Activated T-helper 17 cell treated with anti-CD3 and anti-CD28 coated beads, Interleukin-2, amount 50 U/mL, for 72 hours (primary cell): Measurements from ENCODE around the gene KIRREL3. TPM values are rescaled to one million over a fixed set of nuclear protein-coding genes. Genes with fewer than 3 reads are reported as not detected.
"Not testable (repeated sequence)": the region's sequence is repeated elsewhere in the genome, so short reads cannot be mapped to it uniquely, and the experiment has no call there.

Experiments used
- ATAC-seq: fragments of 150-1000 bp; cut with Tn5 transposase; replicated peaks from 2 replicates; pipeline ENCODE4 v1.10.0; 2021; ENCODE audit warnings: mild to moderate bottlenecking, moderate library complexity
- H3K27ac Mint-ChIP-seq: one replicate; pipeline ENCODE4 v1.8.0; 2022; ENCODE audit warnings: mixed read lengths
- H3K27me3 Mint-ChIP-seq: one replicate; pipeline ENCODE4 v1.8.0; 2022; ENCODE audit warnings: mixed read lengths
- H3K36me3 Mint-ChIP-seq: one replicate; pipeline ENCODE4 v1.8.0; 2022; ENCODE audit warnings: low read depth, mild to moderate bottlenecking, mixed read lengths
- H3K4me1 Mint-ChIP-seq: one replicate; pipeline ENCODE4 v1.8.0; 2022; ENCODE audit warnings: mixed read lengths
- H3K4me3 Mint-ChIP-seq: one replicate; pipeline ENCODE4 v1.8.0; 2022; ENCODE audit warnings: mild to moderate bottlenecking, mixed read lengths
- H3K9me3 Mint-ChIP-seq: one replicate; pipeline ENCODE4 v1.8.0; 2022; ENCODE audit warnings: mixed read lengths
- total RNA-seq, 2 donors: library from RNA; stranded (reverse); gene quantifications; one replicate each; pipeline ENCODE4 v1.2.3, GENCODE V29; 2022

KIRREL3 gene
- total RNA-seq, 2 donors from 2014 or later = not detected

- Mint-ChIP-seq H3K4me1 (no peaks in the 10 kb centered on the region), H3K36me3 (no peaks in the 10 kb centered on the region), H3K27me3 (no peaks in the 10 kb centered on the region), H3K4me3 (no peak overlapping the region), H3K27ac (no peak overlapping the region), H3K9me3 (no peaks in the 10 kb centered on the region)
- no peak for ATAC-seq
Measured at GRCh38 chr11:126405374-126405773, 595.2 kb downstream of the KIRREL3 start.

GRCh38 chr11:126404367-126404766, 596.2 kb downstream of the KIRREL3 start:
- no peaks in the 10 kb centered on the region for H3K9me3 Mint-ChIP-seq
- no peak overlapping the region for H3K4me3 Mint-ChIP-seq
- H3K36me3 Mint-ChIP-seq = no peaks in the 10 kb centered on the region
- H3K27ac Mint-ChIP-seq = no peak overlapping the region
- no peaks in the 10 kb centered on the region for H3K27me3 Mint-ChIP-seq
- H3K4me1 Mint-ChIP-seq = no peaks in the 10 kb centered on the region
- no peak for ATAC-seq

- ATAC-seq = peak; percentile 45
- H3K27me3 Mint-ChIP-seq = no peaks in the 10 kb centered on the region
- H3K9me3 Mint-ChIP-seq = no peaks in the 10 kb centered on the region
- H3K36me3 Mint-ChIP-seq = no peaks in the 10 kb centered on the region
- H3K27ac Mint-ChIP-seq = no peak overlapping the region
- no peak overlapping the region for H3K4me3 Mint-ChIP-seq
- no peaks in the 10 kb centered on the region for H3K4me1 Mint-ChIP-seq
Measured at GRCh38 chr11:126403658-126404057, 596.9 kb downstream of the KIRREL3 start.

- H3K9me3 Mint-ChIP-seq = no peaks in the 10 kb centered on the region
- no peak overlapping the region for H3K4me3 Mint-ChIP-seq
- H3K27ac Mint-ChIP-seq = no peak overlapping the region
- H3K4me1 Mint-ChIP-seq = no peaks in the 10 kb centered on the region
- H3K27me3 Mint-ChIP-seq = no peaks in the 10 kb centered on the region
- no peak for ATAC-seq
- no peaks in the 10 kb centered on the region for H3K36me3 Mint-ChIP-seq
Measured at GRCh38 chr11:126403022-126403581, 597.5 kb downstream of the KIRREL3 start.

- no peaks in the 10 kb centered on the region for H3K9me3 Mint-ChIP-seq
- H3K27ac Mint-ChIP-seq = no peak overlapping the region
- no peaks in the 10 kb centered on the region for H3K4me1 Mint-ChIP-seq
- H3K4me3 Mint-ChIP-seq = no peak overlapping the region
- H3K27me3 Mint-ChIP-seq = no peaks in the 10 kb centered on the region
- no peak for ATAC-seq
- H3K36me3 Mint-ChIP-seq = no peaks in the 10 kb centered on the region
Measured at GRCh38 chr11:126400479-126400878, 600.1 kb downstream of the KIRREL3 start.

GRCh38 chr11:126400019-126400418, 600.6 kb downstream of the KIRREL3 start:
- Mint-ChIP-seq H3K36me3 (no peaks in the 10 kb centered on the region), H3K27ac (no peak overlapping the region), H3K9me3 (no peaks in the 10 kb centered on the region), H3K4me3 (no peak overlapping the region), H3K4me1 (no peaks in the 10 kb centered on the region), H3K27me3 (no peaks in the 10 kb centered on the region)
- ATAC-seq = no peak

- Mint-ChIP-seq H3K27ac (no peak overlapping the region), H3K4me1 (no peaks in the 10 kb centered on the region)
- ATAC-seq = no peak
Measured at GRCh38 chr11:126398721-126399120, 601.8 kb downstream of the KIRREL3 start.

GRCh38 chr11:126398296-126398695, 602.3 kb downstream of the KIRREL3 start:
- no peaks in the 10 kb centered on the region for H3K27me3 Mint-ChIP-seq
- no peaks in the 10 kb centered on the region for H3K9me3 Mint-ChIP-seq
- no peaks in the 10 kb centered on the region for H3K36me3 Mint-ChIP-seq
- H3K4me3 Mint-ChIP-seq = no peak overlapping the region
- no peaks in the 10 kb centered on the region for H3K4me1 Mint-ChIP-seq
- no peak for ATAC-seq
- no peak overlapping the region for H3K27ac Mint-ChIP-seq

More at GRCh38 chr11:126398721-126399120, 601.8 kb downstream of the KIRREL3 start:
- no peak overlapping the region for H3K4me3 Mint-ChIP-seq
- H3K9me3 Mint-ChIP-seq = no peaks in the 10 kb centered on the region
- H3K27me3 Mint-ChIP-seq = no peaks in the 10 kb centered on the region
- H3K36me3 Mint-ChIP-seq = no peaks in the 10 kb centered on the region

GRCh38 chr11:126396965-126397364, 603.6 kb downstream of the KIRREL3 start:
- Mint-ChIP-seq H3K4me3 (no peak overlapping the region), H3K27ac (no peak overlapping the region), H3K36me3 (no peaks in the 10 kb centered on the region), H3K4me1 (no peaks in the 10 kb centered on the region), H3K9me3 (no peaks in the 10 kb centered on the region), H3K27me3 (no peaks in the 10 kb centered on the region)
- no peak for ATAC-seq

GRCh38 chr11:126396266-126396665, 604.3 kb downstream of the KIRREL3 start:
- not testable (repeated sequence) for H3K27me3 Mint-ChIP-seq, H3K36me3 Mint-ChIP-seq, H3K4me3 Mint-ChIP-seq, H3K27ac Mint-ChIP-seq, H3K9me3 Mint-ChIP-seq, H3K4me1 Mint-ChIP-seq, ATAC-seq

GRCh38 chr11:126395784-126396183, 604.8 kb downstream of the KIRREL3 start:
- not testable (repeated sequence) for H3K9me3 Mint-ChIP-seq, H3K36me3 Mint-ChIP-seq, H3K4me3 Mint-ChIP-seq, ATAC-seq, H3K27me3 Mint-ChIP-seq, H3K27ac Mint-ChIP-seq, H3K4me1 Mint-ChIP-seq

- H3K27ac Mint-ChIP-seq, H3K9me3 Mint-ChIP-seq, ATAC-seq, H3K4me1 Mint-ChIP-seq, H3K36me3 Mint-ChIP-seq, H3K4me3 Mint-ChIP-seq, H3K27me3 Mint-ChIP-seq: not testable (repeated sequence)
Measured at GRCh38 chr11:126394634-126395072, 605.9 kb downstream of the KIRREL3 start.

- no peak overlapping the region for H3K4me3 Mint-ChIP-seq
- H3K27ac Mint-ChIP-seq = no peak overlapping the region
- no peaks in the 10 kb centered on the region for H3K9me3 Mint-ChIP-seq
- no peaks in the 10 kb centered on the region for H3K4me1 Mint-ChIP-seq
- H3K36me3 Mint-ChIP-seq = no peaks in the 10 kb centered on the region
- no peak for ATAC-seq
- no peaks in the 10 kb centered on the region for H3K27me3 Mint-ChIP-seq
Measured at GRCh38 chr11:126394036-126394435, 606.5 kb downstream of the KIRREL3 start.

- H3K9me3 Mint-ChIP-seq = no peaks in the 10 kb centered on the region
- no peaks in the 10 kb centered on the region for H3K4me1 Mint-ChIP-seq
- no peak overlapping the region for H3K4me3 Mint-ChIP-seq
- H3K36me3 Mint-ChIP-seq = no peaks in the 10 kb centered on the region
- no peak overlapping the region for H3K27ac Mint-ChIP-seq
- no peak for ATAC-seq
- no peaks in the 10 kb centered on the region for H3K27me3 Mint-ChIP-seq
Measured at GRCh38 chr11:126393143-126393542, 607.4 kb downstream of the KIRREL3 start.

GRCh38 chr11:126392633-126393013, 607.9 kb downstream of the KIRREL3 start:
- no peak for ATAC-seq
- H3K27me3 Mint-ChIP-seq = no peaks in the 10 kb centered on the region
- no peaks in the 10 kb centered on the region for H3K9me3 Mint-ChIP-seq
- H3K4me3 Mint-ChIP-seq = no peak overlapping the region
- H3K4me1 Mint-ChIP-seq = no peaks in the 10 kb centered on the region
- H3K27ac Mint-ChIP-seq = no peak overlapping the region
- no peaks in the 10 kb centered on the region for H3K36me3 Mint-ChIP-seq
